ENCODE results near the gene ATG9A. TPM values are rescaled to one million over a fixed set of nuclear protein-coding genes. Genes with fewer than 3 reads are reported as not detected.

ATG9A gene
- total and polyA plus RNA-seq, 9 of the 15 experiments (the other 6 are each of a cell fraction or from before 2014, with no cell fraction given), result 0.25 to 65.6 (median 23.4) TPM

DNA sequence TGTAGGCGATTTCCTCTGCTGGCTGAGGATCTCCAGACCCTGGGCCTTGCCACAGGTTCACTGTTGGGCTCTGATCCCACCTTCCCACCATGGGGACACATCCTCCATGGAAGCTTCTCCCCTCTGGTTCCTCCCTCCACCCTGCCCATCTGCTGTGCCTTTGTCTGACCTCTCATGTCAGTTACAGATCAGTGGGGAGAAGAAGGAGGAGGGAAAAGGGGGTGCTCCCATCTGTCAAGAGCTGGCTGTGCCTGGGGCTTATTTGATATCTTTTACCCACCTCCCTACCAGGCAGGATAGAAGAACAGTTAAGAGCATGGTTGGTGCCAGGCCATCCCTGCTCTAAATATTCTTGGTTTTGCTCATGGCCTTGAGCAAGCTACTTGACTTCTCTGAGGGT is 37.5 kb upstream of the ATG9A start:
- Histone ChIP-seq H3K9ac (ENCODE audit: insufficient read depth in 1 of 2, low read depth in 2 of 2, low read length in 2 of 2) (no peak overlapping the region), H3K4me1 (replicated peaks in 1 of 2; ENCODE audit: control insufficient read depth in 2 of 2, insufficient read depth in 2 of 2, low read length in 2 of 2) (peaks cover 4 to 11% of the 10 kb centered on the region in 2 experiments; a peak in 3 of 5 replicates), H4K20me1 (replicated peaks; ENCODE audit: control insufficient read depth, insufficient read depth, low read length) (no peaks in the 10 kb centered on the region), H3K27me3 (ENCODE audit: control insufficient read depth in 2 of 2, insufficient read depth in 2 of 2, low read length in 2 of 2) (no peaks in the 10 kb centered on the region), H3K4me2 (ENCODE audit: insufficient read depth, low read length) (no peak overlapping the region), H3K27ac (ENCODE audit: extremely low read depth, low read depth, low read length) (no peak overlapping the region), H3K36me3 (ENCODE audit: control insufficient read depth, insufficient read depth, low read length) (no peaks in the 10 kb centered on the region), H3K79me2 (ENCODE audit: control insufficient read depth, insufficient read depth, low read length) (no peaks in the 10 kb centered on the region), H3K9me3 (replicated peaks; ENCODE audit: control insufficient read depth, insufficient read depth, low read depth, low read length) (no peaks in the 10 kb centered on the region), H2AFZ (ENCODE audit: low read depth, low read length) (no peak overlapping the region), H3K4me3 (no peak overlapping the region), H3K9me1 (ENCODE audit: control insufficient read depth, insufficient read depth, low read length) (no peaks in the 10 kb centered on the region)
- ChIA-PET CTCF (ENCODE audit: low intra/inter-chr PET ratio) (no interaction called here), POLR2A (interaction anchor here (0.6 kb wide), 1 partner anchor 12 kb away, joined by 3 read pairs; no protein-coding TSS in a partner anchor)
- intact Hi-C loops (cut with micrococcal nuclease), result no loop called here
- TF ChIP-seq ZNF76 (CRISPR knock-in tag; IDR thresholded peaks at IDR 0.05; ENCODE audit: borderline replicate concordance) (no peak), HDAC8 (tag; IDR thresholded peaks at IDR 0.05) (no peak), NR3C1 (CRISPR knock-in tag; IDR thresholded peaks at IDR 0.05) (no peak), NR1H2 (CRISPR knock-in tag; IDR thresholded peaks at IDR 0.05) (no peak)
- TF ChIP-seq, protein P1, sequence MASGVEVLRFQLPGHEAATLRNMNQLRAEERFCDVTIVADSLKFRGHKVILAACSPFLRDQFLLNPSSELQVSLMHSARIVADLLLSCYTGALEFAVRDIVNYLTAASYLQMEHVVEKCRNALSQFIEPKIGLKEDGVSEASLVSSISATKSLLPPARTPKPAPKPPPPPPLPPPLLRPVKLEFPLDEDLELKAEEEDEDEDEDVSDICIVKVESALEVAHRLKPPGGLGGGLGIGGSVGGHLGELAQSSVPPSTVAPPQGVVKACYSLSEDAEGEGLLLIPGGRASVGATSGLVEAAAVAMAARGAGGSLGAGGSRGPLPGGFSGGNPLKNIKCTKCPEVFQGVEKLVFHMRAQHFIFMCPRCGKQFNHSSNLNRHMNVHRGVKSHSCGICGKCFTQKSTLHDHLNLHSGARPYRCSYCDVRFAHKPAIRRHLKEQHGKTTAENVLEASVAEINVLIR (CRISPR knock-in tag; IDR thresholded peaks at IDR 0.05), result no peak
- BruUV-seq (replicated peaks), result no TSS peak
- no CpG with 5 or more reads among the region's 1 CpG for WGBS (ENCODE audit: insufficient coverage, low coverage, missing lambda C conversion rate)
- in situ Hi-C loops (cut with MboI), result no loop called here
- no peak for DNase-seq (ENCODE audit: extremely low read depth in 1 of 4, low spot score in 3 of 4)
- no peak for FAIRE-seq
- ATAC-seq, result no peak

DNA sequence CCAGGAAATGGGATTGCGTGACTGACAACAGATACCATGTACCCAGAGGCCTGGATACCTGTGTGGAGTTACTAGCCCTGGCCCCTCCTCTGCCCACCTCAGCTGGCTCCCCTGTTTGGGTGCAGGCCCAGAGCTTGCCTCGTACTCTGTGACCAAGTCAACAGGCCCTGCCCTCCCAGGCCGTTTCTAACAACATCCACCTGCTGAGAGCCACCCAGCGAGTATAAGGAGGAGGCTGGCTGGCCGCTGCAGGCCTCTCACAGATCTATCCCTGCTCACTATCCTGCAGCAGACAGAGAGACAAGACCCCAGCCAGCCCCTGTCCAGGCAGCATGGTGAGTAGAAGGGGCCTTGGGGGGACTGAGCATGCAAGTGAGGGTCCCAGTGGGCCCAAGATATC is 36.8 kb upstream of the ATG9A start:
- ATAC-seq (no peak), FAIRE-seq (no peak), DNase-seq (ENCODE audit: extremely low read depth in 1 of 4, low spot score in 3 of 4) (no peak)
- H3K36me3 ChIP-seq (ENCODE audit: control insufficient read depth, insufficient read depth, low read length), result no peaks in the 10 kb centered on the region
- H3K9ac ChIP-seq (ENCODE audit: insufficient read depth in 1 of 2, low read depth in 2 of 2, low read length in 2 of 2), result no peak overlapping the region
- H3K9me1 ChIP-seq (ENCODE audit: control insufficient read depth, insufficient read depth, low read length), result no peaks in the 10 kb centered on the region
- no peak overlapping the region for H3K4me2 ChIP-seq (ENCODE audit: insufficient read depth, low read length)
- no peaks in the 10 kb centered on the region for H4K20me1 ChIP-seq (replicated peaks; ENCODE audit: control insufficient read depth, insufficient read depth, low read length)
- H3K4me1 ChIP-seq (replicated peaks in 1 of 2; ENCODE audit: control insufficient read depth in 2 of 2, insufficient read depth in 2 of 2, low read length in 2 of 2), result peaks cover 4 to 14% of the 10 kb centered on the region in 2 experiments; a peak in 3 of 5 replicates
- no peaks in the 10 kb centered on the region for H3K27me3 ChIP-seq (ENCODE audit: control insufficient read depth in 2 of 2, insufficient read depth in 2 of 2, low read length in 2 of 2)
- BruUV-seq (replicated peaks), result no TSS peak
- intact Hi-C loops (cut with micrococcal nuclease), result no loop called here
- no peak overlapping the region for H2AFZ ChIP-seq (ENCODE audit: low read depth, low read length)
- ChIA-PET POLR2A (interaction anchor here (0.7 kb wide), 1 partner anchor 547 kb away, joined by 4 read pairs; no protein-coding TSS in a partner anchor), CTCF (ENCODE audit: low intra/inter-chr PET ratio) (no interaction called here)
- H3K79me2 ChIP-seq (ENCODE audit: control insufficient read depth, insufficient read depth, low read length), result no peaks in the 10 kb centered on the region
- no peak overlapping the region for H3K4me3 ChIP-seq
- WGBS (ENCODE audit: insufficient coverage, low coverage, missing lambda C conversion rate), result 100% methylated on average over 1 of the region's 5 CpGs
- H3K27ac ChIP-seq (ENCODE audit: extremely low read depth, low read depth, low read length), result no peak overlapping the region
- in situ Hi-C loops (cut with MboI), result no loop called here
- no peaks in the 10 kb centered on the region for H3K9me3 ChIP-seq (replicated peaks; ENCODE audit: control insufficient read depth, insufficient read depth, low read depth, low read length)
- TF ChIP-seq RFX7 (CRISPR knock-in tag; IDR thresholded peaks at IDR 0.05) (no peak), ZNF436 (CRISPR knock-in tag; IDR thresholded peaks at IDR 0.05) (no peak)
- TF ChIP-seq, protein P2, sequence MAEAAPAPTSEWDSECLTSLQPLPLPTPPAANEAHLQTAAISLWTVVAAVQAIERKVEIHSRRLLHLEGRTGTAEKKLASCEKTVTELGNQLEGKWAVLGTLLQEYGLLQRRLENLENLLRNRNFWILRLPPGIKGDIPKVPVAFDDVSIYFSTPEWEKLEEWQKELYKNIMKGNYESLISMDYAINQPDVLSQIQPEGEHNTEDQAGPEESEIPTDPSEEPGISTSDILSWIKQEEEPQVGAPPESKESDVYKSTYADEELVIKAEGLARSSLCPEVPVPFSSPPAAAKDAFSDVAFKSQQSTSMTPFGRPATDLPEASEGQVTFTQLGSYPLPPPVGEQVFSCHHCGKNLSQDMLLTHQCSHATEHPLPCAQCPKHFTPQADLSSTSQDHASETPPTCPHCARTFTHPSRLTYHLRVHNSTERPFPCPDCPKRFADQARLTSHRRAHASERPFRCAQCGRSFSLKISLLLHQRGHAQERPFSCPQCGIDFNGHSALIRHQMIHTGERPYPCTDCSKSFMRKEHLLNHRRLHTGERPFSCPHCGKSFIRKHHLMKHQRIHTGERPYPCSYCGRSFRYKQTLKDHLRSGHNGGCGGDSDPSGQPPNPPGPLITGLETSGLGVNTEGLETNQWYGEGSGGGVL (CRISPR knock-in tag; IDR thresholded peaks at IDR 0.05), result no peak
- TF ChIP-seq, protein P3, sequence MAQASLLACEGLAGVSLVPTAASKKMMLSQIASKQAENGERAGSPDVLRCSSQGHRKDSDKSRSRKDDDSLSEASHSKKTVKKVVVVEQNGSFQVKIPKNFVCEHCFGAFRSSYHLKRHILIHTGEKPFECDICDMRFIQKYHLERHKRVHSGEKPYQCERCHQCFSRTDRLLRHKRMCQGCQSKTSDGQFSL (CRISPR knock-in tag; IDR thresholded peaks at IDR 0.05), result no peak
- TF ChIP-seq, protein P3 (tag; IDR thresholded peaks at IDR 0.05), result no peak
- TF ChIP-seq, protein P4, sequence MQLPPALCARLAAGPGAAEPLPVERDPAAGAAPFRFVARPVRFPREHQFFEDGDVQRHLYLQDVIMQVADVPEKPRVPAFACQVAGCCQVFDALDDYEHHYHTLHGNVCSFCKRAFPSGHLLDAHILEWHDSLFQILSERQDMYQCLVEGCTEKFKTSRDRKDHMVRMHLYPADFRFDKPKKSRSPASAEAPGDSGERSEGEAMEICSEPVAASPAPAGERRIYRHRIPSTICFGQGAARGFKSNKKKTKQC (CRISPR knock-in tag; IDR thresholded peaks at IDR 0.05), result no peak
